OCI-LY1 (cell line): ENCODE results near the gene CDHR5.

Source experiments
- H2AFZ ChIP-seq: fragments of 200-600 bp; sonication (generic), shearing (Covaris generic); 2 replicates; pipeline ENCODE4 v1.6.0; 2014; ENCODE audit warnings: antibody characterized with exemption, mild to moderate bottlenecking, low read length
- H3F3A ChIP-seq: fragments of 200-600 bp; sonication (generic), shearing (Covaris generic); 2 replicates; pipeline ENCODE4 v1.6.0; 2014; ENCODE audit warnings: mild to moderate bottlenecking, antibody characterized with exemption, low read length, moderate library complexity; ENCODE audit not compliant: insufficient read depth
- H3K27ac ChIP-seq: fragments of 200-600 bp; sonication (generic); 2 replicates; pipeline ENCODE4 v1.5.1; 2014; ENCODE audit warnings: low read length, mixed run types, mild to moderate bottlenecking, low read depth; ENCODE audit not compliant: poor library complexity, severe bottlenecking
- H3K27me3 ChIP-seq: fragments of 200-600 bp; sonication (generic); 2 replicates; pipeline ENCODE4 v1.6.0; 2014; ENCODE audit warnings: antibody characterized with exemption, mild to moderate bottlenecking, low read length, moderate library complexity; ENCODE audit not compliant: insufficient read depth
- H3K36me3 ChIP-seq: fragments of 200-600 bp; sonication (generic); 2 replicates; pipeline ENCODE4 v1.6.1; 2014; ENCODE audit warnings: mild to moderate bottlenecking, antibody characterized with exemption, low read length, moderate library complexity, mixed read lengths; ENCODE audit not compliant: insufficient read depth
- H3K4me1 ChIP-seq: fragments of 200-600 bp; sonication (generic); 2 replicates; pipeline ENCODE4 v1.5.1; 2014; ENCODE audit warnings: mild to moderate bottlenecking, low read length, moderate library complexity; ENCODE audit not compliant: insufficient read depth, severe bottlenecking
- H3K4me2 ChIP-seq: fragments of 200-600 bp; sonication (generic), shearing (Covaris generic); 2 replicates; pipeline ENCODE4 v1.6.1; 2014; ENCODE audit warnings: low read length
- H3K4me3 ChIP-seq: fragments of 200-600 bp; sonication (generic); 2 replicates; pipeline ENCODE4 v1.5.1; 2014; ENCODE audit warnings: low read length, low read depth, mild to moderate bottlenecking, mixed read lengths; ENCODE audit not compliant: poor library complexity, severe bottlenecking
- H3K79me2 ChIP-seq: fragments of 200-600 bp; shearing (Covaris generic); 2 replicates; pipeline ENCODE4 v1.6.1; 2016; ENCODE audit warnings: mixed run types, low read length, mixed read lengths; ENCODE audit not compliant: insufficient read depth
- H3K9ac ChIP-seq: fragments of 200-600 bp; sonication (generic), shearing (Covaris generic); 2 replicates; pipeline ENCODE4 v1.6.1; 2014; ENCODE audit warnings: mild to moderate bottlenecking, low read length, mixed read lengths
- H3K9me2 ChIP-seq: fragments of 200-600 bp; sonication (generic), shearing (Covaris generic); 2 replicates; pipeline ENCODE4 v1.6.1; 2014; ENCODE audit warnings: low read depth, mild to moderate bottlenecking, low read length, mixed read lengths
- H3K9me3 ChIP-seq: fragments of 200-600 bp; shearing (Covaris generic); 2 replicates; pipeline ENCODE4 v1.6.1; 2014; ENCODE audit warnings: low read length, mixed read lengths
- H4K20me1 ChIP-seq: fragments of 200-600 bp; sonication (generic), shearing (Covaris generic); 2 replicates; pipeline ENCODE4 v1.6.0; 2016; ENCODE audit warnings: mild to moderate bottlenecking, low read length; ENCODE audit not compliant: insufficient read depth
- EZH2 ChIP-seq: fragments of 200-600 bp; sonication (generic), shearing (Covaris generic); IDR thresholded peaks from 2 replicates; pipeline ENCODE4 v1.8.0; 2017; ENCODE audit warnings: borderline replicate concordance, mixed run types, mild to moderate bottlenecking, antibody characterized with exemption, low read length, moderate library complexity, mixed read lengths
- TF ChIP-seq, protein P1 (sequence below): fragments of 200-600 bp; sonication (generic), shearing (Covaris generic); IDR thresholded peaks from 2 replicates; pipeline ENCODE4 v1.5.1; 2017; ENCODE audit warnings: mild to moderate bottlenecking, antibody characterized with exemption, low read length, moderate library complexity, mixed read lengths

CDHR5 gene

DNA sequence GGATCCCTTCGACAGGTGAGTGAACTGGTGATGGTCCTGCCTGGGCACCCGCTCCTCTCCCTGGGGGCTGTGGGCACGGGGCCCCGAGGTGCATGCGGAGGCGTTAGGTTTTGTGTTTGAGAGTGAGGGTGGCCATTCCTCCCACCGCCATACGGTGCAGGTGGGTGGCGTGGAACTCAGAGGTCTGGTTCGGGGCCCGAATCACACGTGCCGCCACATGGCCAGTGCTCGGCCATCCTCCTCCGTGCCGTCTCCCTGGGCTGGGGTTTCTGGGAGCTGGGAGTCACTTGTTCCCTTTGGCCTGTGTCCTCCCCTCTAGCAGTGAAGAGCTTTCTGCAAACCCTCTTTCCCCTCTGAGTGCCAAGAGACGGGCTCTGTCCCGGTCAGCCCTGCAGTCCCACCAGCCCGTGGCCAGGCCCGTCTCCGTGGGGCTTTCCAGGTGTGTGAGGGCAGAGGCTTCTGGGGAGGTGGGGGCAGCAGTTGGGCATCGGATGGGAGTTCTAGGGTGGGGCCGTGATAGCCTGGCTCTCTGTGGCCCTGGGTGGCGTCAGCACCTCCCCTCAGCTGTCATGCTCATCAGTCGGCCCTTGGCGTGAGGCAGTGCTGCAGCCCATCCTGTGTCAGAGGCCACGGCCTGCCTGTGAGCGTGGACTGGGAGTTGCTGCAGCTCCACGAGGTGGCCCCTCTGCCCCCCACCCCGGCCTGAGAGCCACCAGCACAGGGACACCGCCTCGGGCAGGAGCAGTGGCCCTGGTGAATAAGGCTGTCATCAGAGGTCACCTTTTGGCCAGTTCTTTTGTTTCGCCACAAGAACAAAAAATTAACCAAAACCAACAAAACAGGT lies 19.2 kb downstream of the CDHR5 start:
- Histone ChIP-seq H4K20me1 (no peaks in the 10 kb centered on the region), H3F3A (no peaks in the 10 kb centered on the region), H3K4me1 (no peaks in the 10 kb centered on the region), H3K27ac (no peak overlapping the region), H3K9ac (no peak overlapping the region), H3K36me3 (peaks cover 91% of the 10 kb centered on the region), H3K27me3 (no peaks in the 10 kb centered on the region), H3K79me2 (no peaks in the 10 kb centered on the region), H2AFZ (no peak overlapping the region), H3K4me2 (no peak overlapping the region), H3K9me2 (no peaks in the 10 kb centered on the region), H3K4me3 (no peak overlapping the region), H3K9me3 (no peaks in the 10 kb centered on the region)
- no peak for TF ChIP-seq EZH2
- TF ChIP-seq, protein P1, sequence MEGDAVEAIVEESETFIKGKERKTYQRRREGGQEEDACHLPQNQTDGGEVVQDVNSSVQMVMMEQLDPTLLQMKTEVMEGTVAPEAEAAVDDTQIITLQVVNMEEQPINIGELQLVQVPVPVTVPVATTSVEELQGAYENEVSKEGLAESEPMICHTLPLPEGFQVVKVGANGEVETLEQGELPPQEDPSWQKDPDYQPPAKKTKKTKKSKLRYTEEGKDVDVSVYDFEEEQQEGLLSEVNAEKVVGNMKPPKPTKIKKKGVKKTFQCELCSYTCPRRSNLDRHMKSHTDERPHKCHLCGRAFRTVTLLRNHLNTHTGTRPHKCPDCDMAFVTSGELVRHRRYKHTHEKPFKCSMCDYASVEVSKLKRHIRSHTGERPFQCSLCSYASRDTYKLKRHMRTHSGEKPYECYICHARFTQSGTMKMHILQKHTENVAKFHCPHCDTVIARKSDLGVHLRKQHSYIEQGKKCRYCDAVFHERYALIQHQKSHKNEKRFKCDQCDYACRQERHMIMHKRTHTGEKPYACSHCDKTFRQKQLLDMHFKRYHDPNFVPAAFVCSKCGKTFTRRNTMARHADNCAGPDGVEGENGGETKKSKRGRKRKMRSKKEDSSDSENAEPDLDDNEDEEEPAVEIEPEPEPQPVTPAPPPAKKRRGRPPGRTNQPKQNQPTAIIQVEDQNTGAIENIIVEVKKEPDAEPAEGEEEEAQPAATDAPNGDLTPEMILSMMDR: no peak

DNA sequence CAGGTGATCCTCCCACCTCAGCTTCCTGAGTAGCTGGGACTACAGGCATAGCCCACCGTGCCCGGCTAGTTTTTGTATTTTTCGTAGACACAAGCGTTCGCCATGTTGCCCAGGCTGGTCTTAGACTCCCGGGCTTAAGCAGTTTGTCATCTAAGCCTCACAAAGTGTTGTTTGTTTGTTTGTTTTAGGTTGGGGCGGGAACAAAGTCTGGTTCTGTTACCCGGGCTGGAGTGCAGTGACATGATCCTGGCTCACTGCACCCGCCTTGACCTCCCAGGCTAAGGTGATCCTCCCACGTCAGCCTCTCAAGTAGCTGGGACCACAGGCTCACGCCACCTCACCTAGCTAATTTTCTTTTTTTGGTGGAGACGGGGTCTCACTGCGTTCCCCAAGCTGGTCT lies 21.6 kb downstream of the CDHR5 start:
- Histone ChIP-seq H3F3A (no peaks in the 10 kb centered on the region), H3K27me3 (no peaks in the 10 kb centered on the region), H3K27ac (no peak overlapping the region), H3K9me3 (no peaks in the 10 kb centered on the region), H3K36me3 (peaks cover 86% of the 10 kb centered on the region), H3K4me2 (no peak overlapping the region), H3K4me1 (no peaks in the 10 kb centered on the region), H3K79me2 (no peaks in the 10 kb centered on the region), H2AFZ (no peak overlapping the region), H3K9me2 (no peaks in the 10 kb centered on the region), H4K20me1 (no peaks in the 10 kb centered on the region), H3K4me3 (no peak overlapping the region), H3K9ac (no peak overlapping the region)
- TF ChIP-seq EZH2: no peak

DNA sequence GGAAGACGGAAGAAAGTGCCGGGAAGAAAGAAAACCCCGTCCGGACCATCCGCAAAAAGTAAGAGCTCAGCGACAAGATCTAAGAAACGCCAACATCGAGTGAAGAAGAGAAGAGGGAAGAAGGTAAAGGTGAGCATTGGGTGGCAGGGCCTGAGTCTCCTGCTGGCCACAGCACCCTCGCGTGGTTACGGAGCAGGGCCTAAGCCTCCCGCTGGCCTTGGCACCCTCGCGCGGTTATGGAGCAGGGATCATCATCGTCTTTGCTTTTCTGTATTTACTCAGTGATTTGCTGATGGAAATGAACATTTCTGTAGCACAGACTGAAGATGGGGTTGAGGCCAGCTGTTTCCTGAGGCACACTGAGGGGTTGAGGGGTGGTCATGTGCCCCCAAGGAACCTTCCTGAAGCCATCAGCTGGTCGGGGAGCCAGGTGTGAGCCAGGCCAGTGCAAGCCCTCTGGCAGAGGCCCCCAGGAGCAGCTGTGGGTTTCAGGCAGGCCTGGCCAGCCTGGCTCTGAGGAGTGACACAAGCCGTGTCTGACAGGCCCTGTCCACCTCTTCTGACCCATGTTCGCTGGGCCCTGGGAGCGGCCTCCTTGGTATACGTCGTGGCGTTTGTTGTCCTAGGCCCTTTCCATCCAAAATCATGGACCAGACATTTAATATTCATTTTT lies 23.0 kb downstream of the CDHR5 start:
- TF ChIP-seq, protein P1: no peak
- no peak for TF ChIP-seq EZH2
- H4K20me1 ChIP-seq: no peaks in the 10 kb centered on the region
- H3F3A ChIP-seq: no peaks in the 10 kb centered on the region

More for the DNA sequence above, 23.0 kb downstream of the CDHR5 start:
- Histone ChIP-seq H3K36me3 (peaks cover 84% of the 10 kb centered on the region), H3K79me2 (no peaks in the 10 kb centered on the region), H3K9ac (no peak overlapping the region), H3K4me3 (no peak overlapping the region), H3K4me1 (no peaks in the 10 kb centered on the region), H3K9me2 (no peaks in the 10 kb centered on the region), H3K27me3 (no peaks in the 10 kb centered on the region), H2AFZ (no peak overlapping the region), H3K4me2 (no peak overlapping the region), H3K9me3 (no peaks in the 10 kb centered on the region), H3K27ac (no peak overlapping the region)
